NB4 (cell line): ENCODE measurements around the gene PCDHGA1.

ENCODE experiments used
- MAX ChIP-seq: IDR thresholded peaks from 2 replicates; pipeline ENCODE4 v1.6.1; 2011; ENCODE audit warnings: low read depth, low read length
- MYC ChIP-seq: IDR thresholded peaks from 2 replicates; pipeline ENCODE4 v1.6.1; 2011; ENCODE audit warnings: low read depth, low read length
- TF ChIP-seq, protein P1 (sequence below): IDR thresholded peaks from one replicate; pipeline ENCODE4 v1.5.1; 2012; ENCODE audit warnings: low read depth, low read length

DNA sequence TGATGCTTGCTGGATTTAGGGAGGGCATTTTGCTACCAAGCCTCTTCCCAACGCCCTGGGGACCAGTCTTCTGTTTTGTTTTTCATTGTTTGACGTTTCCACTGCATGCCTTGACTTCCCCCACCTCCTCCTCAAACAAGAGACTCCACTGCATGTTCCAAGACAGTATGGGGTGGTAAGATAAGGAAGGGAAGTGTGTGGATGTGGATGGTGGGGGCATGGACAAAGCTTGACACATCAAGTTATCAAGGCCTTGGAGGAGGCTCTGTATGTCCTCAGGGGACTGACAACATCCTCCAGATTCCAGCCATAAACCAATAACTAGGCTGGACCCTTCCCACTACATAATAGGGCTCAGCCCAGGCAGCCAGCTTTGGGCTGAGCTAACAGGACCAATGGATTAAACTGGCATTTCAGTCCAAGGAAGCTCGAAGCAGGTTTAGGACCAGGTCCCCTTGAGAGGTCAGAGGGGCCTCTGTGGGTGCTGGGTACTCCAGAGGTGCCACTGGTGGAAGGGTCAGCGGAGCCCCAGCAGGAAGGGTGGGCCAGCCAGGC, 181.5 kb downstream of the PCDHGA1 start:
- TF ChIP-seq, protein P1, sequence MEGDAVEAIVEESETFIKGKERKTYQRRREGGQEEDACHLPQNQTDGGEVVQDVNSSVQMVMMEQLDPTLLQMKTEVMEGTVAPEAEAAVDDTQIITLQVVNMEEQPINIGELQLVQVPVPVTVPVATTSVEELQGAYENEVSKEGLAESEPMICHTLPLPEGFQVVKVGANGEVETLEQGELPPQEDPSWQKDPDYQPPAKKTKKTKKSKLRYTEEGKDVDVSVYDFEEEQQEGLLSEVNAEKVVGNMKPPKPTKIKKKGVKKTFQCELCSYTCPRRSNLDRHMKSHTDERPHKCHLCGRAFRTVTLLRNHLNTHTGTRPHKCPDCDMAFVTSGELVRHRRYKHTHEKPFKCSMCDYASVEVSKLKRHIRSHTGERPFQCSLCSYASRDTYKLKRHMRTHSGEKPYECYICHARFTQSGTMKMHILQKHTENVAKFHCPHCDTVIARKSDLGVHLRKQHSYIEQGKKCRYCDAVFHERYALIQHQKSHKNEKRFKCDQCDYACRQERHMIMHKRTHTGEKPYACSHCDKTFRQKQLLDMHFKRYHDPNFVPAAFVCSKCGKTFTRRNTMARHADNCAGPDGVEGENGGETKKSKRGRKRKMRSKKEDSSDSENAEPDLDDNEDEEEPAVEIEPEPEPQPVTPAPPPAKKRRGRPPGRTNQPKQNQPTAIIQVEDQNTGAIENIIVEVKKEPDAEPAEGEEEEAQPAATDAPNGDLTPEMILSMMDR: no peak
- TF ChIP-seq MAX (no peak), MYC (no peak)
